ENCODE results near the gene NME4.
"Not testable (repeated sequence)": the region's sequence is repeated elsewhere in the genome, so short reads cannot be mapped to it uniquely, and the experiment has no call there.

Gene NME4

GRCh38 chr16:399340-400019 is 2.5 kb downstream of the NME4 start:
- DNase-seq: no peak

- DNase-seq: no peak
These were observed 3.1 kb downstream of the NME4 start for GRCh38 chr16:400061-400591.

- DNase-seq: peak; percentile 37
These were observed 4.7 kb downstream of the NME4 start, which contains the start of gene DECR2 for GRCh38 chr16:401468-402348. TSS of gene DECR2 (plus strand) at chr16:401885. CDS start at chr16:401964, 79 bp downstream.

GRCh38 chr16:404971-405486 is 8.0 kb downstream of the NME4 start:
- no peak for DNase-seq

- DNase-seq: no peak
These were observed 8.8 kb downstream of the NME4 start for GRCh38 chr16:405548-406506.

GRCh38 chr16:407253-407652 is 10.3 kb downstream of the NME4 start:
- no peak for DNase-seq

GRCh38 chr16:410516-411178 is 13.6 kb downstream of the NME4 start:
- DNase-seq: no peak

- no peak for DNase-seq
These were observed 14.7 kb downstream of the NME4 start for GRCh38 chr16:411576-412265.

- no peak for DNase-seq
These were observed 17.6 kb downstream of the NME4 start for GRCh38 chr16:414395-415169.

GRCh38 chr16:415170-415498 is 18.1 kb downstream of the NME4 start:
- DNase-seq: not testable (repeated sequence)

GRCh38 chr16:422179-422578 is 25.2 kb downstream of the NME4 start:
- DNase-seq: not testable (repeated sequence)

GRCh38 chr16:424033-424622 is 27.1 kb downstream of the NME4 start:
- no peak for DNase-seq

GRCh38 chr16:424623-425081 is 27.7 kb downstream of the NME4 start:
- no peak for DNase-seq

- peak; percentile 48 for DNase-seq
These were observed 28.2 kb downstream of the NME4 start, which contains the start of gene RAB11FIP3 for GRCh38 chr16:425082-425718. TSS of gene RAB11FIP3 (plus strand) at chr16:425649. CDS start at chr16:426007, 358 bp downstream.

GRCh38 chr16:425740-426114 is 28.7 kb downstream of the NME4 start:
- no peak for DNase-seq

GRCh38 chr16:426115-426905 is 29.3 kb downstream of the NME4 start:
- no peak for DNase-seq

GRCh38 chr16:426906-427249 is 29.9 kb downstream of the NME4 start:
- DNase-seq: no peak

GRCh38 chr16:427250-427649 is 30.3 kb downstream of the NME4 start:
- DNase-seq: no peak

- DNase-seq: no peak
These were observed 33.9 kb downstream of the NME4 start for GRCh38 chr16:430904-431303.
